Mucosa of rectum (tissue), 2 donors: ENCODE data around the gene NPAS3.

Experiments used
- H3K27ac ChIP-seq, 2 donors: one replicate each; pipeline ENCODE4 v1.7.0; 2013; ENCODE audit warnings: inconsistent platforms in 2 of 2, low read depth in 2 of 2, low read length in 2 of 2
- H3K27me3 ChIP-seq, 2 donors: one replicate each; pipeline ENCODE4 v1.7.0; 2013; ENCODE audit warnings: low read length in 2 of 2; ENCODE audit not compliant: control insufficient read depth in 2 of 2, insufficient read depth in 2 of 2
- H3K36me3 ChIP-seq, 2 donors: one replicate each; pipeline ENCODE4 v1.7.0; 2013; ENCODE audit warnings: low read length in 2 of 2; ENCODE audit not compliant: control insufficient read depth in 2 of 2, insufficient read depth in 2 of 2
- H3K4me1 ChIP-seq, 2 donors: one replicate each; pipeline ENCODE4 v1.7.0; 2013; ENCODE audit warnings: low read length in 2 of 2, mild to moderate bottlenecking in 1 of 2; ENCODE audit not compliant: control insufficient read depth in 2 of 2, insufficient read depth in 2 of 2
- H3K4me3 ChIP-seq, 2 donors: one replicate each; pipeline ENCODE4 v1.7.0; 2013; ENCODE audit warnings: low read length in 2 of 2
- H3K9ac ChIP-seq, 2 donors: one replicate each; pipeline ENCODE4 v1.7.0; 2013; ENCODE audit warnings: low read length in 2 of 2, low read depth in 1 of 2, mild to moderate bottlenecking in 1 of 2
- H3K9me3 ChIP-seq, 2 donors: one replicate each; pipeline ENCODE4 v1.7.0; 2013; ENCODE audit warnings: low read length in 2 of 2; ENCODE audit not compliant: control insufficient read depth in 2 of 2
- donor health status: healthy.
- donor health status: Normal muscosa, but diverticular disease.

NPAS3 gene

DNA sequence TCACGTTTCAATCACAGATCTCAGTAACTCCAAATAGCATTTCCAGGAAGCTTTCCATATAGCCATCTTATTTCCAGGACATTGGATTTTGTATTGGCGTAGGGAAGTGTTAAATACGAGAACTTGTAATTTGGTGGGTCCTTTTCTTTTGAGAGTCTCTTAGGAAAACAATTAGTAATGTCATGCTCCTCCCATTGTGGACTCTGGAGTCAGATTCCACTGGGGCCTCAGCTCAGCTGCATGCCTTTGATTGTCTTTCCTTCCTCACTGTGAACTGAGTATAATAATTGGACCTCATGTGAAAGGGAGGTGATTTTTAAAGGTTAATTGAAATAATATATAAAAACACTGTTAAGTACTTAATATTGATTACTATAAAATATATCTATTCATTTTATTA, 462.6 kb downstream of the NPAS3 start:
- no peak overlapping the region for H3K9ac ChIP-seq
- H3K27me3 ChIP-seq = no peaks in the 10 kb centered on the region
- no peaks in the 10 kb centered on the region for H3K9me3 ChIP-seq
- no peak overlapping the region for H3K27ac ChIP-seq
- H3K36me3 ChIP-seq = no peaks in the 10 kb centered on the region
- H3K4me3 ChIP-seq = no peak overlapping the region
- H3K4me1 ChIP-seq = no peaks in the 10 kb centered on the region

GRCh38 chr14:33402604-33403003, 463.9 kb downstream of the NPAS3 start:
- no peak overlapping the region for H3K4me3 ChIP-seq
- H3K4me1 ChIP-seq = no peaks in the 10 kb centered on the region
- H3K36me3 ChIP-seq = no peaks in the 10 kb centered on the region
- no peaks in the 10 kb centered on the region for H3K27me3 ChIP-seq
- no peaks in the 10 kb centered on the region for H3K9me3 ChIP-seq
- no peak overlapping the region for H3K27ac ChIP-seq
- no peak overlapping the region for H3K9ac ChIP-seq

- Histone ChIP-seq H3K36me3 (no peaks in the 10 kb centered on the region), H3K27me3 (no peaks in the 10 kb centered on the region), H3K9me3 (no peaks in the 10 kb centered on the region), H3K4me1 (no peaks in the 10 kb centered on the region), H3K27ac (no peak overlapping the region), H3K4me3 (no peak overlapping the region), H3K9ac (no peak overlapping the region)
These were observed 465.4 kb downstream of the NPAS3 start for GRCh38 chr14:33404054-33404453.

- H3K36me3 ChIP-seq = no peaks in the 10 kb centered on the region
- H3K4me3 ChIP-seq = no peak overlapping the region
- H3K27me3 ChIP-seq = no peaks in the 10 kb centered on the region
- H3K27ac ChIP-seq = no peak overlapping the region
- H3K4me1 ChIP-seq = no peaks in the 10 kb centered on the region
- H3K9me3 ChIP-seq = no peaks in the 10 kb centered on the region
- H3K9ac ChIP-seq = no peak overlapping the region
These were observed 466.4 kb downstream of the NPAS3 start for GRCh38 chr14:33404964-33405574.

GRCh38 chr14:33406766-33407165, 468.1 kb downstream of the NPAS3 start:
- no peaks in the 10 kb centered on the region for H3K27me3 ChIP-seq
- no peaks in the 10 kb centered on the region for H3K9me3 ChIP-seq
- no peak overlapping the region for H3K4me3 ChIP-seq
- no peaks in the 10 kb centered on the region for H3K4me1 ChIP-seq
- no peak overlapping the region for H3K9ac ChIP-seq
- no peaks in the 10 kb centered on the region for H3K36me3 ChIP-seq
- H3K27ac ChIP-seq = no peak overlapping the region

DNA sequence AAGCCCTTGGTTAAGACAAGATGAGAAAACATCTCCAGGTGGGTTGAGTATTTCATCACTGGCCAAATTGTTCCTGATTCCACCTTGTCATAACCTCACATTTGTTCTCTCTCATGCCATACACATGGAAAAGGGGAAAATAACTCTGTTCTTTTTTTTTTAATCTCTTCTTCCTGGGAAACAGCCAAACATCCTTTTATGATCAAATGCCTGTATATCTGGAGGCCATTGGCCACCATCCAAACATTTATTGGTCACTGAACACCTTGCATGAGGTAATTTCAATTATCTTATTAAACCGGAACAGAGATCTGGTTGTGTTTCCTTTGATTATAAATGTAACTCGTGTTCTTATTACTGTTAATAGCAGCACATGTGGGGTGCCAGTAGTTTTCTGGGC, 469.6 kb downstream of the NPAS3 start:
- Histone ChIP-seq H3K27ac (no peak overlapping the region), H3K4me1 (no peaks in the 10 kb centered on the region), H3K9me3 (no peaks in the 10 kb centered on the region), H3K27me3 (no peaks in the 10 kb centered on the region), H3K36me3 (no peaks in the 10 kb centered on the region), H3K9ac (no peak overlapping the region), H3K4me3 (no peak overlapping the region)

DNA sequence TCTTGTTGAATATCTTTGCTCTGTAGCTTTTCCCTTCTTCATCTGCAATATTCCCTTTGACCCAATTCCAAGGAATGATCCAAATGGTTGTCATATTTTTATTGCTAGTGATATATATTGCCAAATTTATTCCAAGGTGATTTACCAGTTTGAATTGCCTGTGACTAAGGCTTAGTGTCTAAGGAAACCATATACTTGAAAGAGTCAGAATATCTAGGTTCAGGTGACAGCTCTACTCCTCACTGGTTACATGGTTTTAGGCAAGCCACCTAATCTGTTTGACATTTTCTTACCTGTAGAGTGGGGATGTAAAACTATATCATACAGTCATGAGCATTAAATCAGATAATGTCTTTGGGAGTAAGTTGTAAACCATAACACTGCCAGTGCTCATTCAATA, 473.8 kb downstream of the NPAS3 start:
- Histone ChIP-seq H3K9me3 (no peaks in the 10 kb centered on the region), H3K27me3 (no peaks in the 10 kb centered on the region), H3K9ac (no peak overlapping the region), H3K4me1 (no peaks in the 10 kb centered on the region), H3K27ac (no peak overlapping the region), H3K4me3 (no peak overlapping the region), H3K36me3 (no peaks in the 10 kb centered on the region)

GRCh38 chr14:33413381-33413780, 474.7 kb downstream of the NPAS3 start:
- no peaks in the 10 kb centered on the region for H3K27me3 ChIP-seq
- no peak overlapping the region for H3K4me3 ChIP-seq
- no peak overlapping the region for H3K9ac ChIP-seq
- H3K27ac ChIP-seq = no peak overlapping the region
- no peaks in the 10 kb centered on the region for H3K36me3 ChIP-seq
- no peaks in the 10 kb centered on the region for H3K9me3 ChIP-seq
- no peaks in the 10 kb centered on the region for H3K4me1 ChIP-seq

DNA sequence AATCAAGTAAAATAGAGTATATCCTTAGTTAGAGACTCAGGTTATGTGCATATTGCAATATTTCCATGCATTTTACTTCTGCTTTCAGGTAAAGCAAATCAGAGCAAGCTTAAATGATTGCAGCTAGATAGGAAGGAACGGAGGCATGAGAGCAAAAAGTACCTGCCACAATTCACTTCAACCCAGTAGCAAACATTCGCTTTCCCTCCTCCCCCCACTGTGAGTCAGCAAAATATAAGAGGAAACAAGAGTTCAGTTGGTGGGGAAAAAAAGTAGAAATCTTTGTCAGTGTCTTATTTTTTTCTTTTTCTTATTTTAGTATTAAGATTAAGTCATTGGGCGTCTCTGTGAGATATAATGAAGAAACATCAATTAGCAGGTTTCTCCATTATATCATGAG, 475.4 kb downstream of the NPAS3 start:
- H3K9me3 ChIP-seq = no peaks in the 10 kb centered on the region
- no peak overlapping the region for H3K27ac ChIP-seq
- H3K4me1 ChIP-seq = no peaks in the 10 kb centered on the region
- H3K27me3 ChIP-seq = no peaks in the 10 kb centered on the region
- no peaks in the 10 kb centered on the region for H3K36me3 ChIP-seq
- no peak overlapping the region for H3K9ac ChIP-seq
- H3K4me3 ChIP-seq = no peak overlapping the region

GRCh38 chr14:33420051-33420627, 481.5 kb downstream of the NPAS3 start:
- no peak overlapping the region for H3K4me3 ChIP-seq

More at GRCh38 chr14:33420051-33420627, 481.5 kb downstream of the NPAS3 start:
- H3K36me3 ChIP-seq = no peaks in the 10 kb centered on the region
- no peaks in the 10 kb centered on the region for H3K4me1 ChIP-seq
- no peaks in the 10 kb centered on the region for H3K9me3 ChIP-seq
- H3K9ac ChIP-seq = no peak overlapping the region
- no peak overlapping the region for H3K27ac ChIP-seq
- no peaks in the 10 kb centered on the region for H3K27me3 ChIP-seq
